Activated T-helper 2 cell treated with anti-CD3 and anti-CD28 coated beads, Interferon-gamma antibody, Interleukin-2, Interleukin-4, amounts not matched to agents 10 μg/mL and 5 μg/mL and 100 μg/mL, durations not matched to agents 14 hours and 24 hours and 36 hours (primary cell): ENCODE results near the gene APC. TPM values are rescaled to one million over a fixed set of nuclear protein-coding genes. Genes with fewer than 3 reads are reported as not detected.

ENCODE experiments used
- total RNA-seq: library from RNA; stranded (reverse); gene quantifications from 2 replicates; pipeline ENCODE4 v1.2.3, GENCODE V29; 2022

APC gene
- total RNA-seq, 1 donor from 2014 or later: 17.4 TPM

Other genes with a start within 250 kb of the APC start
- gene SRP19, start 123.4 kb downstream of the APC start, total RNA-seq: 63.0 and 66.3 TPM in 2 replicates
- 83.4 and 85.6 TPM in 2 replicates for gene REEP5, start 184.3 kb downstream of the APC start, total RNA-seq
- 81.6 and 84.1 TPM in 2 replicates for gene DCP2, start 238.9 kb downstream of the APC start, total RNA-seq